GM12878 (cell line): ENCODE data around the gene FERD3L. TPM values are rescaled to one million over a fixed set of nuclear protein-coding genes. Genes with fewer than 3 reads are reported as not detected.

ENCODE experiments used
- ATAC-seq: fragments of 200-7000 bp; cut with Tn5 transposase; 3 replicates; pipeline ENCODE4 v1.9.1; 2020; ENCODE audit warnings: mild to moderate bottlenecking, moderate library complexity
- BruUV-seq: library from RNA; stranded (reverse); fragments of 400-500 nt; replicated peaks from 2 replicates; lab custom pipeline; 2021; lab: Mats Ljungman, UMichigan
- CTCF ChIA-PET: fragments of 300-600 bp; sonication (Branson Sonifier 250); formaldehyde crosslinking; extraction: SDS; loops from one replicate; lab custom pipeline; 2021; ENCODE audit warnings: inconsistent platforms; lab: Yijun Ruan, JAX
- POLR2A ChIA-PET: fragments of 350-600 bp; formaldehyde crosslinking; extraction: SDS; loops from one replicate; lab custom pipeline; 2021; ENCODE audit warnings: inconsistent platforms; lab: Charles Lee
- RAD21 ChIA-PET: fragments of 300-600 bp; sonication (Branson Sonifier 250); formaldehyde crosslinking; loops from one replicate; lab custom pipeline; 2023; ENCODE audit warnings: antibody characterized with exemption; ENCODE audit not compliant: unreplicated experiment; lab: Charles Lee
- SMC1A ChIA-PET: fragments of 300-600 bp; sonication (Branson Sonifier 250); formaldehyde crosslinking; loops from one replicate; lab custom pipeline; 2023; ENCODE audit not compliant: unreplicated experiment, uncharacterized antibody; lab: Charles Lee
- DNase-seq: peaks from one replicate; pipeline ENCODE4 v3.0.0-alpha.2; 2011; ENCODE audit warnings: low read depth, low spot score
- FAIRE-seq: peaks from 3 replicates; lab custom pipeline; 2011; peaks lifted over from hg19 to GRCh38; lab: Jason Lieb, UNC
- H2AFZ ChIP-seq: 2 replicates; pipeline ENCODE4 v1.6.0; 2011; ENCODE audit warnings: low read depth, low read length, control low read depth; ENCODE audit not compliant: control insufficient read depth
- H3K27ac ChIP-seq: 2 replicates; pipeline ENCODE4 v1.5.1; 2011; ENCODE audit warnings: control low read depth; ENCODE audit not compliant: control insufficient read depth, insufficient read depth
- H3K27me3 ChIP-seq, 2 experiments: replicated peaks in 1 of 2; 2 replicates each; pipeline versions ENCODE4 v1.6.0 to v1.6.1; 2011; ENCODE audit warnings: low read length in 1 of 2; ENCODE audit not compliant: control insufficient read depth in 2 of 2, insufficient read depth in 2 of 2
- H3K36me3 ChIP-seq, 2 experiments: 2 replicates each; pipeline ENCODE4 v1.5.1; 2011; ENCODE audit warnings: low read length in 1 of 2; ENCODE audit not compliant: control insufficient read depth in 2 of 2, insufficient read depth in 2 of 2
- H3K4me1 ChIP-seq: 2 replicates; pipeline ENCODE4 v1.6.1; 2011; ENCODE audit warnings: mild to moderate bottlenecking, low read length, moderate library complexity, mixed read lengths; ENCODE audit not compliant: control insufficient read depth, insufficient read depth
- H3K4me2 ChIP-seq: 2 replicates; pipeline ENCODE4 v1.6.0; 2011; ENCODE audit warnings: control low read depth; ENCODE audit not compliant: control insufficient read depth, insufficient read depth
- H3K4me3 ChIP-seq: fragments of 200-600 bp; sonication (generic); 2 replicates; pipeline ENCODE4 v1.5.1; 2016
- H3K79me2 ChIP-seq: 2 replicates; pipeline ENCODE4 v1.6.0; 2011; ENCODE audit warnings: low read length; ENCODE audit not compliant: control insufficient read depth, insufficient read depth
- H3K9ac ChIP-seq: 2 replicates; pipeline ENCODE4 v1.8.0; 2011; ENCODE audit warnings: low read length, control low read depth, mixed read lengths; ENCODE audit not compliant: control insufficient read depth, insufficient read depth
- H3K9me3 ChIP-seq: replicated peaks from 3 replicates; pipeline ENCODE4 v1.5.1; 2011; ENCODE audit warnings: mild to moderate bottlenecking, low read length; ENCODE audit not compliant: control insufficient read depth, insufficient read depth
- H4K20me1 ChIP-seq: 2 replicates; pipeline ENCODE4 v1.6.0; 2011; ENCODE audit not compliant: control insufficient read depth, insufficient read depth
- CUX1 ChIP-seq: IDR thresholded peaks from 2 replicates; pipeline ENCODE4 v1.6.1; 2012; ENCODE audit warnings: improper control_type of control experiment, low read depth, low read length; ENCODE audit not compliant: insufficient replicate concordance
- HDAC2 ChIP-seq: fragments of 200-600 bp; sonication (generic); IDR thresholded peaks from 2 replicates; pipeline ENCODE4 v1.6.1; 2017
- MEF2B ChIP-seq: fragments of 450-650 bp; IDR thresholded peaks from 2 replicates; pipeline ENCODE4 v1.6.1; 2018; ENCODE audit warnings: mild to moderate bottlenecking, moderate library complexity; ENCODE audit not compliant: partially characterized antibody, poor library complexity, severe bottlenecking
- PAX8 ChIP-seq: fragments of 450-650 bp; IDR thresholded peaks from 2 replicates; pipeline ENCODE4 v1.6.1; 2017; ENCODE audit warnings: mild to moderate bottlenecking, moderate library complexity
- POLR2AphosphoS5 ChIP-seq: IDR thresholded peaks from 2 replicates; pipeline ENCODE4 v1.6.1; 2011; ENCODE audit warnings: mild to moderate bottlenecking, low read length, inconsistent platforms
- TARDBP ChIP-seq: IDR thresholded peaks from 2 replicates; pipeline ENCODE4 v1.6.1; 2016; ENCODE audit warnings: borderline replicate concordance
- TCF12 ChIP-seq: IDR thresholded peaks from 2 replicates; pipeline ENCODE4 v1.6.1; 2011; ENCODE audit warnings: low read depth, mild to moderate bottlenecking, low read length
- ZBTB40 ChIP-seq: fragments of 450-650 bp; IDR thresholded peaks from 2 replicates; pipeline ENCODE4 v1.6.1; 2016; ENCODE audit warnings: mild to moderate bottlenecking, moderate library complexity, borderline replicate concordance
- ZNF207 ChIP-seq: fragments of 450-650 bp; IDR thresholded peaks from 2 replicates; pipeline ENCODE4 v1.6.1; 2014; ENCODE audit warnings: antibody characterized with exemption, mild to moderate bottlenecking, borderline replicate concordance
- ZZZ3 ChIP-seq: IDR thresholded peaks from 2 replicates; pipeline ENCODE4 v1.6.1; 2011; ENCODE audit warnings: low read depth; ENCODE audit not compliant: control insufficient read depth, insufficient read length
- WGBS: methylation state at CpG from one replicate; pipeline ENCODE4 v1.1.6; 2016; ENCODE audit warnings: low lambda C conversion rate; ENCODE audit not compliant: insufficient replicate concordance, insufficient coverage; ENCODE audit errors: missing lambda C conversion rate; 5-methylcytosine and 5-hydroxymethylcytosine counted together
- in situ Hi-C: fragments of 300-500 bp; cut with MboI; formaldehyde crosslinking; loops from 9 replicates; pipeline ENCODE4 v1.14.3; 2018; ENCODE audit warnings: mixed read lengths
- intact Hi-C: fragments of 100-400 bp; cut with micrococcal nuclease; formaldehyde crosslinking; loops from one replicate; pipeline ENCODE4 v1.14.2; 2022; ENCODE audit not compliant: unreplicated experiment
- polyA plus RNA-seq, 11 experiments: library from polyadenylated mRNA; depleted of rRNA in 4 of 11; unstranded in 6 of 11; stranded (reverse) in 5 of 11; fragments of >200 nt; fragmentation: Nextera tagmentation in 4 of 11; fragmentation: Illumina TruSeq in 1 of 11; extraction: Ambion mirVana in 4 of 11; extraction: Trizol in 1 of 11; gene quantifications; 1 replicate in 1 of 11; 2 replicates in 10 of 11; pipeline versions ENCODE4 v1.2.1 to v1.2.3, GENCODE V29; 2011 to 2016; ENCODE audit warnings: inconsistent platforms in 2 of 11, missing spikeins in 2 of 11, low read depth in 1 of 11
- total RNA-seq, 4 experiments: library from RNA; depleted of rRNA in 3 of 4; stranded (reverse); fragments of >200 nt in 3 of 4; fragmentation: Illumina TruSeq in 1 of 4; extraction: Trizol in 1 of 4; gene quantifications; 2 replicates each; pipeline versions ENCODE4 v1.2.1 to v1.2.3, GENCODE V29; 2013 to 2021

FERD3L gene
- total and polyA plus RNA-seq, 10 of the 15 experiments (the other 5 are each of a cell fraction or from before 2014, with no cell fraction given), result not detected

GRCh38 chr7:19101472-19101871, 43.7 kb downstream of the FERD3L start:
- no TSS peak for BruUV-seq
- no peak overlapping the region for H3K27ac ChIP-seq
- FAIRE-seq, result no peak

GRCh38 chr7:19099924-19100323, 45.3 kb downstream of the FERD3L start:
- POLR2A ChIA-PET, result no interaction called here
- H3K4me3 ChIP-seq, result no peak overlapping the region
- BruUV-seq, result no TSS peak
- H3K36me3 ChIP-seq, result no peaks in the 10 kb centered on the region
- CTCF ChIA-PET, result no interaction called here
- no peaks in the 10 kb centered on the region for H3K4me1 ChIP-seq
- ATAC-seq (no peak), DNase-seq (no peak), FAIRE-seq (no peak)
- intact Hi-C loops, result no loop called here
- WGBS, result 18% methylated on average over 2 of the region's 2 CpGs
- no peak overlapping the region for H3K27ac ChIP-seq
- SMC1A ChIA-PET, result no interaction called here
- no peak overlapping the region for H3K9ac ChIP-seq
- no peaks in the 10 kb centered on the region for H3K9me3 ChIP-seq
- no peaks in the 10 kb centered on the region for H4K20me1 ChIP-seq
- no peak overlapping the region for H2AFZ ChIP-seq
- H3K79me2 ChIP-seq, result no peaks in the 10 kb centered on the region
- in situ Hi-C loops, result loop anchor here (25.0 kb wide), 1 partner anchor 562 kb away; no protein-coding TSS in a partner anchor
- no peaks in the 10 kb centered on the region; a peak in 2 of 4 replicates for H3K27me3 ChIP-seq
- RAD21 ChIA-PET, result no interaction called here
- H3K4me2 ChIP-seq, result no peak overlapping the region
- TF ChIP-seq HDAC2, result no peak
- no peak for TF ChIP-seq CUX1
- no peak for TF ChIP-seq TCF12
- no peak for TF ChIP-seq ZBTB40
- TF ChIP-seq MEF2B, result no peak
- no peak for TF ChIP-seq ZNF207
- TF ChIP-seq TARDBP, result no peak

More at GRCh38 chr7:19101472-19101871, 43.7 kb downstream of the FERD3L start:
- in situ Hi-C loops, result loop anchor here (25.0 kb wide), 1 partner anchor 561 kb away; no protein-coding TSS in a partner anchor
- ATAC-seq (no peak), DNase-seq (no peak)
- POLR2A ChIA-PET, result no interaction called here
- no peaks in the 10 kb centered on the region for H4K20me1 ChIP-seq
- TF ChIP-seq POLR2AphosphoS5 (no peak), PAX8 (no peak), ZZZ3 (no peak)
- no peak overlapping the region for H3K4me2 ChIP-seq
- H3K27me3 ChIP-seq, result peaks cover under 1 to 4% of the 10 kb centered on the region in 2 experiments
- 0% methylated on average over 1 of the region's 1 CpG for WGBS
- H3K9ac ChIP-seq, result no peak overlapping the region
- no peaks in the 10 kb centered on the region for H3K4me1 ChIP-seq
- SMC1A ChIA-PET, result no interaction called here
- no peak overlapping the region for H3K4me3 ChIP-seq
- RAD21 ChIA-PET, result no interaction called here
- intact Hi-C loops, result no loop called here
- no peaks in the 10 kb centered on the region for H3K79me2 ChIP-seq
- no peaks in the 10 kb centered on the region; the same call in 1 of the 3 replicates for H3K9me3 ChIP-seq
- H3K36me3 ChIP-seq, result no peaks in the 10 kb centered on the region
- H2AFZ ChIP-seq, result no peak overlapping the region
- CTCF ChIA-PET, result interaction anchor here (1.9 kb wide), 1 partner anchor 13 kb away, joined by 4 read pairs; no protein-coding TSS in a partner anchor
